Endodermal cell (in vitro differentiated cells): ENCODE measurements around the gene CPA4. TPM values are rescaled to one million over a fixed set of nuclear protein-coding genes. Genes with fewer than 3 reads are reported as not detected.

Experiments used
- DNase-seq: peaks from one replicate; pipeline ENCODE4 v3.0.0-alpha.2; 2017
- H3K27ac ChIP-seq: 2 replicates; pipeline ENCODE4 v1.5.1; 2013; ENCODE audit warnings: mild to moderate bottlenecking, low read depth, low read length, moderate library complexity
- H3K27me3 ChIP-seq: 2 replicates; pipeline ENCODE4 v1.6.1; 2013; ENCODE audit warnings: mild to moderate bottlenecking, low read length, moderate library complexity; ENCODE audit not compliant: insufficient read depth, control insufficient read depth, poor library complexity, severe bottlenecking
- H3K36me3 ChIP-seq: 2 replicates; pipeline ENCODE4 v1.7.0; 2013; ENCODE audit warnings: mild to moderate bottlenecking, low read length, moderate library complexity; ENCODE audit not compliant: control insufficient read depth, insufficient read depth
- H3K4me1 ChIP-seq: one replicate; pipeline ENCODE4 v1.7.0; 2013; ENCODE audit warnings: low read length; ENCODE audit not compliant: control insufficient read depth, insufficient read depth
- H3K4me3 ChIP-seq: 2 replicates; pipeline ENCODE4 v1.5.1; 2013; ENCODE audit warnings: mild to moderate bottlenecking, low read length, moderate library complexity
- H3K9ac ChIP-seq: 2 replicates; pipeline ENCODE4 v1.6.1; 2013; ENCODE audit warnings: mild to moderate bottlenecking, low read length, moderate library complexity; ENCODE audit not compliant: poor library complexity, severe bottlenecking; ENCODE audit errors: extremely low read depth
- H3K9me3 ChIP-seq: 2 replicates; pipeline ENCODE4 v1.6.1; 2013; ENCODE audit warnings: mild to moderate bottlenecking, low read length, moderate library complexity; ENCODE audit not compliant: control insufficient read depth
- H3K27ac Mint-ChIP-seq: 2 replicates; pipeline ENCODE4 v1.8.0; 2020; ENCODE audit warnings: mixed read lengths
- H3K27me3 Mint-ChIP-seq: 2 replicates; pipeline ENCODE4 v1.8.0; 2021; ENCODE audit warnings: mild to moderate bottlenecking, mixed read lengths; ENCODE audit not compliant: insufficient read depth
- H3K36me3 Mint-ChIP-seq: 2 replicates; pipeline ENCODE4 v1.8.0; 2020; ENCODE audit warnings: low read depth, mixed read lengths
- H3K4me1 Mint-ChIP-seq: 2 replicates; pipeline ENCODE4 v1.8.0; 2020; ENCODE audit warnings: mixed read lengths
- H3K4me3 Mint-ChIP-seq: 2 replicates; pipeline ENCODE4 v1.8.0; 2020; ENCODE audit warnings: mild to moderate bottlenecking, moderate library complexity, mixed read lengths
- H3K9me3 Mint-ChIP-seq: 2 replicates; pipeline ENCODE4 v1.8.0; 2020; ENCODE audit warnings: mild to moderate bottlenecking, mixed read lengths
- WGBS, 2 experiments: methylation state at CpG; one replicate each; pipeline versions ENCODE4 v1.1.5 to v1.1.7; 2013; ENCODE audit warnings: missing lambda C conversion rate in 2 of 2, mixed read lengths in 1 of 2; ENCODE audit not compliant: insufficient coverage in 1 of 2, insufficient read length in 1 of 2; 5-methylcytosine and 5-hydroxymethylcytosine counted together
- total RNA-seq, 2 donors: library from RNA; stranded (reverse); fragmentation: NEBNext Ultra II Directional in 1 of 2; extraction: Animal tissue kit (Norgen Biotek cat#: 25700) in 1 of 2; gene quantifications; 2 replicates in 1 of 2; 3 replicates in 1 of 2; pipeline ENCODE4 v1.2.1, GENCODE V29; 2021
- TF ChIP-seq, protein P1 (sequence below): fragments of 200-600 bp; sonication (generic); conservative IDR thresholded peaks from 2 replicates; pipeline ENCODE4 v1.5.0; 2021; ENCODE audit warnings: antibody characterized with exemption, mild to moderate bottlenecking

CPA4 gene
- total RNA-seq, 2 donors from 2014 or later = not detected

DNA sequence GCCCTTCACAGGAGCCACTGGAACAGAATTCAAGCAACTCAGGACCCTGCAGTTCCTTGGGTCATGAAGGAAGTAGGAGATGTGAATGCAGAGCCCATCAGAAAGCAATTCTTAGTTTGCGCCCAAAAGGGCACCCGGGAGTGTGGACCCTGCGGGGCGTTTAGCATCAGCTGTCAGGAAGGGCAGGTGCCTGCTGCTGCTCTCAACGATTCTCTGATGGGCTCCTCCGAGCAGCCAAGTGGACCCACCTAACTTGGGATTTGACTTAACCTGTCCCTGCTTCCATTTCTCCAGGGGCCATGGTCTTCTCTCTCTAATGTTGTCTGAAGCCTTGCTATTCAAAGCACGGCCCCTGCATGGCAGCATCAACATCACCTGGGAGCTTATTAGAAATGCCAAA lies 68.7 kb downstream of the CPA4 start:
- Mint-ChIP-seq H3K36me3 (no peaks in the 10 kb centered on the region), H3K9me3 (peaks cover 8% of the 10 kb centered on the region), H3K27ac (no peak overlapping the region), H3K27me3 (peaks cover 4% of the 10 kb centered on the region), H3K4me1 (peaks cover 6% of the 10 kb centered on the region), H3K4me3 (no peak overlapping the region)
- no peaks in the 10 kb centered on the region for H3K27me3 ChIP-seq
- H3K9me3 ChIP-seq = no peaks in the 10 kb centered on the region
- no peak overlapping the region for H3K9ac ChIP-seq
- H3K27ac ChIP-seq = no peak overlapping the region
- no peaks in the 10 kb centered on the region for H3K36me3 ChIP-seq
- TF ChIP-seq, protein P1, sequence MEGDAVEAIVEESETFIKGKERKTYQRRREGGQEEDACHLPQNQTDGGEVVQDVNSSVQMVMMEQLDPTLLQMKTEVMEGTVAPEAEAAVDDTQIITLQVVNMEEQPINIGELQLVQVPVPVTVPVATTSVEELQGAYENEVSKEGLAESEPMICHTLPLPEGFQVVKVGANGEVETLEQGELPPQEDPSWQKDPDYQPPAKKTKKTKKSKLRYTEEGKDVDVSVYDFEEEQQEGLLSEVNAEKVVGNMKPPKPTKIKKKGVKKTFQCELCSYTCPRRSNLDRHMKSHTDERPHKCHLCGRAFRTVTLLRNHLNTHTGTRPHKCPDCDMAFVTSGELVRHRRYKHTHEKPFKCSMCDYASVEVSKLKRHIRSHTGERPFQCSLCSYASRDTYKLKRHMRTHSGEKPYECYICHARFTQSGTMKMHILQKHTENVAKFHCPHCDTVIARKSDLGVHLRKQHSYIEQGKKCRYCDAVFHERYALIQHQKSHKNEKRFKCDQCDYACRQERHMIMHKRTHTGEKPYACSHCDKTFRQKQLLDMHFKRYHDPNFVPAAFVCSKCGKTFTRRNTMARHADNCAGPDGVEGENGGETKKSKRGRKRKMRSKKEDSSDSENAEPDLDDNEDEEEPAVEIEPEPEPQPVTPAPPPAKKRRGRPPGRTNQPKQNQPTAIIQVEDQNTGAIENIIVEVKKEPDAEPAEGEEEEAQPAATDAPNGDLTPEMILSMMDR = no peak
- 92 to 97% methylated on average over 7 of the region's 7 CpGs for WGBS, 2 experiments
- H3K4me3 ChIP-seq = no peak overlapping the region
- H3K4me1 ChIP-seq = no peaks in the 10 kb centered on the region
- no peak for DNase-seq

DNA sequence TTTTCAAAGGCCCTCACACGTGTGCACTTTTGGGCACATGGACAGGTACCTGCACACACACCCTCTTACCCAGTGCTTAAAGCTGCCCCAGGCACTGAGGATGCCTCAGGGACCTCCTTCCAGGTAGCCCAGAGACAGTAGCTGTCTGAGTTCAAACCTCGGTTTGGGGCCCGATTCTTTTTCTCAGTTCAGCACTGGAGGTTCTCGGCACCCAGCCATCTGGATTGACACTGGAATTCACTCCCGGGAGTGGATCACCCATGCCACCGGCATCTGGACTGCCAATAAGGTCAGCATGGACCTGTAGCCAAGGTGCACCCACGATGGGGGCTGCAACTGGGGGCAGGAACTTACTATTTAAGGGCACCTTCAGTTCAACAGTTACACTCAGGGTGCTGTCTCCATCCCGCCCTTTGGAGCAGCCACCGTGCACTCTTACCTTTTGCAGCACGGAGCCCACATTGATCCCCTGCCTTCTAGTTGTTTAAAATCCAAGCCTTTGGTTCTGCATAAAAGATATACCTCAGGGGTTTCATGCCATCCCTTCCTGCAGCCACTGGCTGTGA lies 69.4 kb downstream of the CPA4 start:
- H3K36me3 ChIP-seq = no peaks in the 10 kb centered on the region
- H3K9me3 ChIP-seq = no peaks in the 10 kb centered on the region
- H3K27me3 Mint-ChIP-seq = peaks cover 4% of the 10 kb centered on the region
- H3K4me1 Mint-ChIP-seq = peaks cover 4% of the 10 kb centered on the region
- no peak for DNase-seq
- H3K27ac Mint-ChIP-seq = no peak overlapping the region
- H3K27me3 ChIP-seq = no peaks in the 10 kb centered on the region
- no peak overlapping the region for H3K4me3 Mint-ChIP-seq
- no peak overlapping the region for H3K4me3 ChIP-seq
- H3K27ac ChIP-seq = no peak overlapping the region
- H3K9ac ChIP-seq = no peak overlapping the region
- TF ChIP-seq, protein P1 = no peak
- WGBS, 2 experiments = 89 to 92% methylated on average over 9 to 10 of the region's 10 CpGs
- H3K4me1 ChIP-seq = no peaks in the 10 kb centered on the region
- H3K36me3 Mint-ChIP-seq = no peaks in the 10 kb centered on the region
- H3K9me3 Mint-ChIP-seq = peaks cover 8% of the 10 kb centered on the region

DNA sequence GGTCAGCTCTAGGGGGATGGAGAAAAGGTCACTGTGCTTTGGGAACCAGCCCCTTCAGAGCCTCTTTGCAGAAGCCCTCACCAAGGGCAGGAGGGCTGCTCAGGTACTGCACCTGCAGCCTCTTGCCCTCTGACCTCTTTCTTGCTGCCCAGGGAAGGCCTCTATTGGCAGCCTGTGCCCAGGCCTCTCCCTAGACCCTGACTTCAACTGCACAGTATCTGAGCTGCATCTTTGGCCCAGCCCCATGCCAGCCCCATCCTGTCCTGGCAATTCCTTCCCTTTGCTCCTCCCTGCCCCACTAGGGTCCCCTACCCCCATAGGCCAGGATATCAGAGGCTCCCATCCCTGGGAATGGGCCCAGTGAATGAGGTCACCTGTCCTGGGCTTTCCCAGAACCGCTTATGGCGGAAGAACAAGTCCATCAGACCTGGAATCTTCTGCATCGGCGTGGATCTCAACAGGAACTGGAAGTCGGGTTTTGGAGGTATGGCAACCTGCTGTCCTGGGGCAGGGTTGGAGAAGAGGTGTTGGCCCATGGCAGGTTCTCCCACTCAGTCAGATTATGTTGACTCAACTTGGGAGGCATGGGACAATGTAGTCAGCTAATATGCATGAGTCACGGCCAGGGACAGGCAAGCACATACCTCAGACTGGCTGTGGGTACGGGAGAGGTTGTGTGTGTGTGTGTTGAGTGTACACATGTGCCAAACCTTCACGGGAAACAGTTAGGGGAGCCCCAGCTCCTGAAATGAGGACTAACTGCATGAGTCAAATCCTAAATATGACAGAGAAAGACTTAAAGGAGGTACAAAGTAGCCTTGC lies 70.3 kb downstream of the CPA4 start:
- no peak overlapping the region for H3K27ac ChIP-seq
- H3K4me3 Mint-ChIP-seq = no peak overlapping the region
- H3K9me3 Mint-ChIP-seq = peaks cover 8% of the 10 kb centered on the region
- peaks cover 4% of the 10 kb centered on the region for H3K4me1 Mint-ChIP-seq
- no peak overlapping the region for H3K4me3 ChIP-seq
- H3K9ac ChIP-seq = no peak overlapping the region
- H3K27me3 ChIP-seq = no peaks in the 10 kb centered on the region
- no peaks in the 10 kb centered on the region for H3K36me3 ChIP-seq
- H3K4me1 ChIP-seq = no peaks in the 10 kb centered on the region
- TF ChIP-seq, protein P1 = no peak
- peaks cover 4% of the 10 kb centered on the region for H3K27me3 Mint-ChIP-seq
- no peak overlapping the region for H3K27ac Mint-ChIP-seq
- no peaks in the 10 kb centered on the region for H3K36me3 Mint-ChIP-seq
- DNase-seq = no peak
- H3K9me3 ChIP-seq = no peaks in the 10 kb centered on the region
- 92 to 98% methylated on average over 8 of the region's 8 CpGs for WGBS, 2 experiments
